GM21786 (cell line): ENCODE measurements around the gene NFIA.

Experiments
- ATAC-seq: cut with Tn5 transposase; IDR thresholded peaks from one replicate; pipeline ENCODE4 v1.9.1; 2021; ENCODE audit not compliant: unreplicated experiment

Gene NFIA

DNA sequence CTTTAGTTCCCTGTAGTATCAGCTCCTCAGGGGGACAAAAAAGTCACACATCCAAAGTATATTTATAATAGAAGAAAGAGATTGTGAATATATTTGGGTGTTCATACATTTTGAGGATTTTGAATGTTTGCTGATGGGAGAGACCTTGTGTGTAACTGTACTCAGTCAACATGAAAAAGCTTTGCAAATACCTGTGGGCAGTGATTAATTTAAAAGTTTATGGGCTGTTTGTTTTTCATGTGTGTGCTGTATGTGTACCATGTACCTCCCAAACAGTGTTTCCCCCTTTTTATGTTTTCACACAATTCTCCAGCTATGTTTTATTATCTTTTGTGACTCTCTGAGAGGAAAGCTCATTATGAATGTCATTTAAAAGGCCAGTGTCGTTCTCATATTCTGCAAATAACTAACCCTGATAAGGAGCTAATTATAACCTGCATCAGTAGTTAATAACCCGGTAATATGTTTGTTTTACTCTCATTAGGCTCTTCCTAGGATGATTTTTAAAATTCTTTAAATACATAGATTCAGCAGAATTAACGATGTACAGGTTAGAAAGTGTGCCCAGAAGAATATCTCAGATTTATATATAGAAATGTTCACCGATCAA lies 271.5 kb downstream of the NFIA start:
- ATAC-seq, result no peak

DNA sequence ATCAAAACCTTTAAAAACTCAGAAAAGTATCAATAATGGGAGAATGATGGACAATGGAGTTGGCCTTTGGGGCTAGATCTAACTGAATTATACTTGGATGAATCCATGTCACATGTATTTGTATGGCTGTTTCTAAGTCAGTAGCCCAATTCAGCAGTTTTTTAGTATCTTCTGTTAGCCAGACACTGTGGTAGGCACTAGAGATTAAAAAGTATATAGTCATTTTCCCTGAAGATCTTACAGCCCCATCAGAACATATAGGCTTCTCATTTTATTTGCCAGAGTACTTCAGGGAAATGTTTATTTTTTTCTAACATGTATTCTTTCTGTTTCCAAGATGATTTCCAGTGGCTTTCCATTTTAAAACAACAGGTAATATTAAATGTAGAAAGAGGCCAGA lies 273.7 kb downstream of the NFIA start:
- ATAC-seq, result no peak

DNA sequence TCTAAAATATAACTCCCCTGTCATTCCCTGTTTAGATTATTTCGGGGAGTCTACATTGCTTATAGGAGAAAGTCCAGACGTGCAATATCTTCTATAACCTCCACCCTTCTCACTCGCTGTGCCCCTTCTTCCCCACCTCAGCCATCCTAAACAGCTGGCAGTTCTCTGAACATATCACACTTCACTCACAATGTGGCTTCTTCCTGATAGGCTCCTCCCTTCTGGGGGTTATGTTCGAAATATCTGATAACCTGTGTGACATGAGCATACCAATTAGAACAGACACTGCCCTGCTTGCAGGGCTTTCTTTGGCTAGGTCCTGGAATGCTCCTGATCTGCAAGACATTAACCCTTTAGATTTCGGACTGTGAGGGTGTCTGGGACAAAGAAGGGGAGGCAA lies 274.6 kb downstream of the NFIA start:
- ATAC-seq, result no peak

DNA sequence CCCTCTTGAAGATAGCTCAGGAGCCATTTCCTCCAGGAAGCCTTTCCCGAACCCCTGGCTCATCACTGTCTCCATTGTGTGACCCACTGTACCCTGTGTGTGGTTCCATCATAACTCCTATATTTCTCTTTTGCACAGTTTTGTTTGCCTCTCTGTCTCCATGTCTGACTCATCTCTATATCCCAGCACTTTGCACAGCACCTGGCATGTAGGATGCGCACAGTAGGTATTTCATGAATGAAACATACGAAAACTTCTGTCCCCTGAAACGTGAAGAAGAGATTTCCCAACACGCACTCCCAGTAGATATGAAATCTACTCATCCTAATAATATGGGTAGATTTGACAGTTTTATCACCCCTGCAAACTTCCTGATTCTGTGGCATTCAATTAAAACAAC lies 275.2 kb downstream of the NFIA start:
- no peak for ATAC-seq

DNA sequence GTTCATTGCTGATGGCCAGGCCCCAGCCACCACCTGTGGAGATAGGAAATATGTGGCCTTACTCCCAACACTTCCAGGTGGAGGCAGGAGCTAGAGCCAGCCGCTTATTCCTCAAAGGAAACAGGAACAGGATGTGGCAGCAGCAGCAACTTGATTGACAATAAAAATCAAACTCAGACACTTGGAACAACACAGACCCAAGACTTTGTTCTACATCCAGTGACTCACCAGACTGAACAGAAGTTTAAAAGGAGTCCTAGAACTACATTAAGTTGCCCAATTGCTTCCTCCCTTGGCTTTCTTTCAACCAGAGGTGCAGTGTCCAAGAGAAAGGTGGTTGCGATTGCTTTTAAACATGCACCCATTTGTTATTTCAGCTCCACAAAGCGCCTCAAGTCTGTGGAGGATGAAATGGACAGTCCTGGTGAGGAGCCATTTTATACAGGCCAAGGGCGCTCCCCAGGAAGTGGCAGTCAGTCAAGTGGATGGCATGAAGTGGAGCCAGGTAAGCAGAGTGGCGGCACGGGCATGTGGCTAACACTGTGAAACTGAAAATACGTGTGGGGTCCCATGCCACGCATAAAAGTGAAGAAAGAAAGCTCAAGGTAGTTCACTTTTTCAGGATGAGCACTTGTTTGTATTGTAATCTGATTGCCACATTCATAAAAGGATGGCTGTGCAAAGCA lies 276.6 kb downstream of the NFIA start:
- no peak for ATAC-seq

DNA sequence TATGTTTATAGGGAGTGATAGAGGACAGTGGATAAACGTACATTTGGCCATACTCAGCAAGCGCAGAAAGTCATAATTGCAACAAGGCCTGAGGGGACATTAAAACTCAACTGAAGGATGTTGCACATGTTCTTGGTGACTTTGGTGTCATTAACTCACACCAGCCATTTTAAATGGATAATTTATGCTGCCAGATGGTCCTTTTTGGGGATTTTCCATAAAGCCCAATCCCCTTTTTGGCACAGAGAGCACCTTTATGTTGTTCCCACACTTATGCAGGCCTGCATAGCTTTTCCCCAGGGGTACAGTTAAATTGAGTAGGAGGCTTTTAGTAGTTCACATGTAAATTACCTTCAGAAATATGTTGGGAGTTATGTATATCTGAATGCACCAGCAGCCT lies 279.6 kb downstream of the NFIA start:
- no peak for ATAC-seq

DNA sequence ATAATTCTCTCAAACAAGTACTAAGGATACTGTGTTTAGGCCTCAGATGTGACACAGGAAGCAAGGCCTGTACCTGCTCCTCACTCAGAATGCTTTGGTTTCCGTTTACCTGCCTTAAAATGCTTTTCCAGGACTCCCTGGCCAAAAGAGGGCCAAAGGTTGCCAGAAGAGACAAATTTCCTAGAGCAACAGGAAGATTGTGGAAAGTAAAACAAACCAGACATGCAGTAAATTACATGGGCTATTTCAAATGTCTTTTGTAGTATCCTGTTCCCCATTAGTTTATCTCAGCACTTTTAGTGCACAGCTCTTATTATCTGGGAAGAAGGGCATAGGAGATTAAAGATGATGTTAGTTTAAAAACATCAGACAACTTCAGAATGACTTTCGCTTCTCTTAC lies 280.0 kb downstream of the NFIA start:
- no peak for ATAC-seq

DNA sequence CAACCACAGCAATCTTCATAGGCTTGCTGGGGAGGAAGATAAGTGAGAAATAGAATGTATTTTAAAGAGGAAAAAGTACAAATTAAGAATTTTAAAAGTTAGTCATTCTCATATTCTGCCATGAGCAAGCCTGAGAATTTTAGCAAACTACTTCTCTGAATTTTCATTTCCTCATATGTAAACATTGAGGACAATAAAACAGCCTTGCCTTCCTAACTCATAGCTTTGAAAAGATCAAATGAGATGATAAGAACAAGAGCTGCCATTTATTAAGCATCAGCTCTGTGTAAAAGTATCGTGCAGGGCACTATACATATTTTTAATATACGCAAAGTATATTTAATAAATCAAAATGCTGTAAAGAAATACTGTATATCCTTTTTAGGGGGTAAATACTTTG lies 286.0 kb downstream of the NFIA start:
- no peak for ATAC-seq

DNA sequence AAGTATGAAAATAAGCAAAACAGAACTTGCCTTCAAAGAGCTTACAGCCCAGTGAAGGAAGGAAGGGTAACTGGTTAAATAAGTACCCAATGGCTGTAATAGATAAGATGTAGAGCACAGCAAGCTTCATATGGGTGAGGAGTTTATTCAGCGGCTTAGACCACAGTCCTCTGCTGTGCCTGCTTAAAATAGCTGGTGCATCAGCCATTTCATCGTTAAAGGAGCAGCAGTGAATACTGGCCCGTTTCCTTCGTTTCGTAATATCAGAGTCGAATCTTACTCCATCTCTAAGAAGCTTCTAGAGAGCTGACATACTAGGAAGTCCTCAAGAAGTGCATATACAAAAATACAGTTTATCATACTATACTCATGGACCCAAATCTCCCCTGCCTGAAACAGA lies 286.5 kb downstream of the NFIA start:
- no peak for ATAC-seq

DNA sequence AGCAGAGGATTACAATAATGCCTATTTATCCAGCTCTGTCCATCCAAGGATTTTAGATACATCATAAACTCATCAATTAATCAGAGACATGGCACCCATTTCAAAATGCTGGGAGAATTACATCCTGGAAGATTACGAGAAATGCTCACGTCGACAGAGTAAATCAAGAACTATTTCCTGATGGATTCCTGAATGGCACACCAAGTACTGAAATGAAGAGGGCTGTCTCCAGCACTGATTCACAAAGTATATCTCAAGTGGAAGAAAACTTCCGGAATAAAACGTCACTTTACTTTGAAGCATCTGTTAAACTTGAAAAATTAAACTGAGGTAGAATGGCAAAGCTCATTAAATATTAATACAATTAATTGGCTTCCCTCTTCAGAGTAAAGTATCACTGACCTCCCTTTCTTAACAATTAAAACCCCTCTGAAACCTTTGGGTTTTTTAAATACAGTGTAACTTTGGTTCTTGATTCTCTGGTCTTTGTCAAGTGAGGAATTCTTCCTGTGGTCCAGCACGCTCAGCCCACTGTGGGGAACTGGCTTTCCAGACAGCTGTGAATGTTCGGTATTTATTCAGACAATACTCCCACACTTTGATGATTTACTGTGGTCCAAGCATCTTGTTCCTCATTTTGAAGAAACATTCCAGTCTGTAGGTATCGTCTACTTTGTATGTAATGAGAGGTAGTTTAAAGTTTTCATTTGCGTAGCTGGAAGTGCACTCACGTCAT lies 288.0 kb downstream of the NFIA start:
- no peak for ATAC-seq

DNA sequence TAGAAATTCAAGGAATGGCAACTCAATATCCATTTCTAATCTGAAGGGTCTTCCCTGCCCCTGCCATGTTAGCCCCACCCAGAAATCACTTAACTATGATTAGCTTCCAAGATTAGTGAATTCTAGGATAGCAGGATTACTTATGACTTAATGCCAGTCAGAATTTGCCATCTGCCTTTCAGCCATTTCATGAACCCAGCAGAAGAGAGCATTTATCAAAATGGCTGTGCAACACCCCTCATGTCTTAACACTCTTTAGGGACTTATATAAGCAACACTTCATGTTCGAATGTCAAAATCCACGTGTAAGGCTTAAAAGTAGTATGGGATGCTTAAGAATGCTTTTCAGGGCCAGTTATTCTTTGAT lies 288.5 kb downstream of the NFIA start:
- ATAC-seq, result no peak

DNA sequence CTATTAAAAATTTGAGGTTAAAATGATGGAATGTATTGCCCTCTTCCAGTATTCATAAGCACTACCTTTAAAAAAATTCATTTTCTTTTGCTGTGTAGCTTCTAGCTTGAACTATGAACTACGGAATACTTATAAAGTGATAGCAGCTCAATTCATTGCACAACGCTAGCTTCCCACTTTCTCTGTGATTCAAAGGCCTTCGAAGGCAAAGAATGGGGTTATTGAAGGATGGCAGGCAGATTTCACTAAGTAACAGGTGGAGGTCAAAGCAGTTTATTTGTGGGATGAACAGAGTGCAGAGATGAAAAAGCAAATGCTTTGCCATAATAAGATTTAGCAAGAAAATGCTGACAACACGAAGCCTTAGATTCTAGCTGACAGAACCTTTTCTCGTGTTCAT lies 290.6 kb downstream of the NFIA start:
- ATAC-seq, result no peak

DNA sequence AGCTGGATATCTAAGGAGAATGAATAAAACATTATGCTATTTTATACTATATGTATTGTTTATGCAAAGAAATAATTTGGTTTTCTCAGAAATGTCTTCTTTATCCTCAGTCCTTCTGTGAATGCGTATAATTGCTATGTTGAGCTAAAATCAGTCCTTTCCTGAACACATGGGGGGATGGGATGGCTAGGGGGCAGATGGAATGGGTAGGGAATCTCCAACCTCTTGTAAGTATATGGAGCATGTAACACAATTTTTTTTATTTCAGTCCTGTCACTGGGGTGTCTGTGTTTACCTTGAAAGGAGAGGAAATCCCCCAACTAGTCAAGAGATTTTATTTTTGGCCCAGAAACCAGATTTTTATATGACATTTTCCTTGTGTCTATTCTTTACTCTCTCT lies 291.8 kb downstream of the NFIA start:
- no peak for ATAC-seq

DNA sequence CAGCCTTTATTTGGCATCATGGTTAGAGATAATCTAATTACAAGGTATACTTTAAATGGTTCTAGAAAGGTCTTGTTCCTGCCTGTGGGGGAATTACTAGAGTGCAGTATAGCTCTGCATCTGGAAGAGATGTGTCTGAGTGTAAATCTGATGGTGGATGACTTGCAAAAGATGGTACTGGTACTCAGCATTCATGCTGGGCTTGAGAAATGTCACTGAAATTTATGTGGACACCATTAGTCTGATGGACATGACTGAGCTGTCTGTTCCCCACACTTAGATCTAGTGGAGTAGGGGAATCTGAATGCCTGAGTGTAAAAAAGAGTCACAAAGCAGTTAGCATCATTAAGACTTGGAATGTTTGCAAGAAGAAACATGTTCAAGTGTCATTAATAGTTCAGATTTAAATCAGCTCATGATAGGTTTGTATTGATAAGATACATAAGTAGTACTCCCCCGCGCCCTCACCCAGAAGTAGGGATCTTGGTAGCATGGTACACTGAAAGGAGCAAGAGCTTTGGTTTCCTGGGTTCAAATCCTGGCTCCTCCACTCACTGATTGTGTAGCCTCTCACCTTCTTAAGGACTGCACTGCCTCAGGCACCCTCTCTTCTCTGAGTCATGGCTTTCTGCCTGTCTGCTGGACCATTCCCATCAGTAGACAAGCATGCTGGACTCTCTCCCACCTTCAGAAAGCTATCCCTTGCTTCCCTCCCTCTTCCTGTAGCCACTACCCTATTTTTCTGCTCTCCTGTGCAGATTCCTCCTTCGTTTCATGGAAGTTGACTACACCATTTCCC lies 292.9 kb downstream of the NFIA start:
- no peak for ATAC-seq

DNA sequence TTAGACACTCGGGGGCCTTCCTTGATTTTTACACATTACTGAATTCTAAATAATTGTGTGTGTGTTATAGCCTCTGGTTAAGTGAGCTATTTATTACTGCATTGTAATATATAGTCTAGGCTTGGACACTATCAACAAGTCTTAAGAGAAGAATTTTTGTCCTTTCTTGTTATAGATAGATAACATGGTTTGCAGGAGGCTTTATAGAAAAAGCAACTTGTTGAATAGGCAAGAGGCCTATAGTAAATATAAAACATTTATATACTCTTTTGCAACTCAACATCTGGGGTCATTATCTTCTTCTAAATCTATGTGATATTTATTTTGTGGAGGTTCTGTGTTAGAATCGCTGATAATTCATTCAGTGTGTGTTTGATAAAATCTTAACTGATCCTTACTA lies 293.8 kb downstream of the NFIA start:
- ATAC-seq, result no peak

DNA sequence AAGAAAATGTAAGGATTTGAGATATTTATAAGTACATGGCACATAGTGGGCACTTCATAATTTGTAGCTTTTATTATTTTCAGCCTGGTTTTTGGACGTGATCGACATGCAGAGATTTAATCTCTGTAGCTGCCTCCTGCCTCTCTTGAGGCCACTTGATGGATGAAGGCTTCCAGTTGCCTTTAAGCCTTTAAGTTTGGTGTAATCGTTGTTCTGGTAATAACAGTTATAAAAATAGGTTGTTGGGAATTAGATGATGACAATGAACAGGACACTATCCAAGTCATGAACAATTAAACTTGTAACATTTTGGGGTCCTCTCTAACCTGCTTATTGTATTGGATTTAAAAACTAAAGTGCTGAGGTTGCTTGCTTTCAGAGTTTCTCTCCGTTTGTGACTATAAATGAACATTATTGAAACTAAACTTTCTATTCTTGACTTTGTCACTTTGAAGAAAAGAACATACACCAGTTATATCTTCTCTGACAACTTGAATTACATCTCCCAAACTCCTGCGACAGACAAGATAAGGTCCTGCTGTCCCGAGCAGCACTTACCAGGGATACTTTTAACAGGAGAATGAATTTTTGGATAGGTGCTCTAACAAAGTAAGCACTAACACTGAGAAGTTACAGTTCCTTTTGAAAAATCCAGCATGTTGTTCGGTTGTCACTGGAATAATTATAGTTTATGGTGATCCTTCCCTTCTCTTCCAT lies 295.0 kb downstream of the NFIA start:
- ATAC-seq, result no peak

DNA sequence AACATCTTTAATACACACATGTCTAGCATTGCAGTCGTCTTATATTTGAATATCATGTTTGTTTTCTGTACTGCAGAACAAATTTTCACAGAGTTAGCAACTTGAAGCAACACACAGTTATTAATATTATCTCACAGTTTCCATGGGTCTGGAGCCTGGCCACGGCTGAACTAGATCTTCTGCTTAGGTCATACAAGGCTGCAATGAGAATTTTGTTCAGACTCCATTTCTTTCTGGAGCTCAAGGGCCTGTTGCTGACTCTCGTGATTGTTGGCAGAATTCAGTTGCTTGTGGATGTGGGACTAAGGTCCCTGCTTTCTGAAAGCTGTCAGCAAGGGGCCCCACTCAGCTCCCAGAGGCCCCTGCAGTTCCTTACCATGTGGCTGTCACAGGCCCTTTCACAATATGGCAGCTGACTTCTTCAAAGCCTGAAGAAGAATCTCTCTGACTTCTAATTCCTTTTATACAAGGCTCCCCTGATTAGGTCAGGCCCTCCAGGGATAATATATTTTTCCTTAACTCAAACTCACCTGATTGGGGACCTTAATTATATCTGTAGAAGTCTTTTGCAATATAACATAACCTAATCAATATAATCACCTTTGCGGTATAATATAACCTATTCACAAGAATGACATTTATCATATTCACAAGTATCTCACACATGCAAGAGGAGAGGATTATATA lies 296.3 kb downstream of the NFIA start:
- ATAC-seq, result no peak

DNA sequence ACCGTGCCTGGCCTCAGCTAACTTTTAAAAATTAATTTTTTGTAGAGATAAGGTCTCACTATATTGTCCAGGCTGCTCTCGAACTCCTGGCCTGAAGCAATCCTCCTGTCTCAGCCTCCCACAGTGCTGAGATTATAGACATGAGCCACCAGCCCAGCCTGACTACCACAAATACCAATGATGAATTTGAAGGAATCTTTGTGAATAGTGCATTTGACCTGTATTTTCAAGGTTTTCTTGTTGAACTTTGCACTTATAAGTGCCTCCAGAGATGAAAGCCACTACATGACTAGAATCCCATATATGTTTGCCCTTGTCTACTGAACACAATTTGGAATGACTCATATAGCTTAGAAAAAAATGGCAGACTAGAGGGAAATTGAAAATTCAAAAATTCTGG lies 297.3 kb downstream of the NFIA start:
- no peak for ATAC-seq

DNA sequence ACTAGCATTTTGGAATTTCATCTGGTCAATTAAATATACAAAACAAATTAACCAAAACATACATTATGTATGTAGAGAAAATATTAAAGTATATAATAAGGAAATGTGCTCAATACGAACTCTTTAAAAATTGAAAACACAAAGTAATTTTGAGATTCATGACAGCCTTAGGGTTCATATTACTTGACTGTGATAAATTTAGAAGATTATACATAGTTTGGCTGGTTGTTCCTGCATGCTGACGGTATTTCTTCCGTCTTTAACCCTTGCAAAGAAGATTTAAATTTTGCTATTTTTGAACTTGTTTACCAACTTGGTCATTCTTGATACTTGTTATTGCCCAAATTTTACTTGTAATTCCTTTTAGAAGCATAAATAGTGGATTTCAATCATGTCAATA lies 298.2 kb downstream of the NFIA start:
- ATAC-seq, result no peak

DNA sequence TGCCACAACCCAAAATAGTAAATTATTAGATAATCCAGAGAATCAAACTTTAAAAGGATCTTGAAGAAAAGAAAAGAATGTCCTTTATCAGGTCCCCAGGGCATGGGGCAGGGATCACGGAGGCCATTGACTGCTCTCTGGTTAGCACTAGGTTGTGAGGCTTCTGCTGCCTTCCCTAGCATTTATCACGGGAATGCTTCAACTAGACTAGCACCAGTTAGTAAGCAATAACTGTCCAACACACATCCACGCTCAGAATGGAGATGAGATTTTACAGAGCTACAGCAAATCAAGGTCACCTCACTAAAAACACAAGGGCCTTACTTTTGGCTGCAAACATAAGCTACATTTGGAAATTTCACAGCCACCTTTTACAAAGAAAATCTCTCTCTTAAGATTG lies 304.0 kb downstream of the NFIA start:
- no peak for ATAC-seq

DNA sequence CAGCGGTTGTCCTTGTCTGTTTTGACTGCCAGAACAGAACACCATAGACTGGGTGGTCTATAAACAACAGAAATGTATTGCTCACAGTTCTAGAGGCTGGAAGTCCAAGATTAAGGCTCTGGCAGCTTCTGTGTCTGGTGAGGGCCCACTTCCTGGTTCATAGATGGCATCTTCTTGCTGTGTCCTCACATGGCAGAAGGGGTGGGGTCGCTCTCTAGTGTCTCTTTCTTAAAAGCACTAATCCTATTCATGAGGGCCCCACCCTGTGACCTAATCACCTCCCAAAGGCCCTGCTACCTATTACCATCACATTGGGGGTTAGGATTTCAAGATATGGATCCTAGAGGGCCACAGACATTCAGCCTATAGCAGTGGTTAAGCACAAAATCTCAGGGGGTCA lies 304.4 kb downstream of the NFIA start:
- no peak for ATAC-seq
